HCT116 (cell line): ENCODE results near the gene RIN3. TPM values are rescaled to one million over a fixed set of nuclear protein-coding genes. Genes with fewer than 3 reads are reported as not detected.

Experiments
- ATAC-seq: fragments of 200-7000 bp; cut with Tn5 transposase; 2 replicates; pipeline ENCODE4 v1.9.1; 2020; ENCODE audit warnings: mild to moderate bottlenecking, moderate library complexity
- BruUV-seq: library from RNA; stranded (reverse); fragments of 400-500 nt; replicated peaks from 2 replicates; lab custom pipeline; 2021; lab: Mats Ljungman, UMichigan
- CTCF ChIA-PET: fragments of 300-600 bp; sonication (Branson Sonifier 250); formaldehyde crosslinking; loops from one replicate; lab custom pipeline; 2021; ENCODE audit warnings: antibody characterized with exemption; lab: Charles Lee
- POLR2A ChIA-PET: fragments of 300-600, 350-600 bp; sonication (Branson Sonifier 250); formaldehyde crosslinking; loops from one replicate; lab custom pipeline; 2021; ENCODE audit warnings: antibody characterized with exemption; lab: Charles Lee
- RAD21 ChIA-PET, 2 experiments: fragments of 300-600 bp; sonication (Branson Sonifier 250); formaldehyde crosslinking; loops; one replicate each; lab custom pipeline; 2023; ENCODE audit warnings: low total read pairs in 2 of 2; ENCODE audit not compliant: uncharacterized antibody in 2 of 2, unreplicated experiment in 2 of 2, low non-redundant PET in 1 of 2; lab: Charles Lee
- DNase-seq: peaks from one replicate; pipeline ENCODE4 v3.0.0-alpha.2; 2010; ENCODE audit warnings: low read depth, low spot score
- H2AFZ ChIP-seq: fragments of 200-600 bp; shearing (Covaris generic), sonication (generic); 2 replicates; pipeline ENCODE4 v1.6.1; 2017; ENCODE audit warnings: low read depth, mixed run types, mixed read lengths, antibody characterized with exemption, low read length; ENCODE audit not compliant: poor library complexity, severe bottlenecking
- H3K27ac ChIP-seq: 2 replicates; pipeline ENCODE4 v1.5.1; 2012; ENCODE audit warnings: low read depth, low read length
- H3K27me3 ChIP-seq: fragments of 200-600 bp; sonication (generic); 2 replicates; pipeline ENCODE4 v1.6.1; 2016; ENCODE audit warnings: mixed run types, low read length, mixed read lengths; ENCODE audit not compliant: insufficient read depth
- H3K36me3 ChIP-seq, 2 experiments: fragments of 200-500 bp in 1 of 2; fragments of 200-600 bp in 1 of 2; sonication (Bioruptor generic) in 1 of 2; sonication (generic) in 1 of 2; 2 replicates each; pipeline versions ENCODE4 v1.5.1 to v1.6.1; 2014 to 2016; ENCODE audit warnings: low read length in 2 of 2, inconsistent platforms in 1 of 2, mixed read lengths in 1 of 2, mixed run types in 1 of 2; ENCODE audit not compliant: insufficient read depth in 2 of 2, control insufficient read depth in 1 of 2
- H3K4me1 ChIP-seq, 2 experiments: fragments of 200-600 bp in 1 of 2; sonication (generic) in 1 of 2; 2 replicates each; pipeline versions ENCODE4 v1.5.1 to v1.6.1; 2012 to 2017; ENCODE audit warnings: low read length in 2 of 2, inconsistent platforms in 1 of 2, mild to moderate bottlenecking in 1 of 2, mixed read lengths in 1 of 2, mixed run types in 1 of 2, moderate library complexity in 1 of 2; ENCODE audit not compliant: insufficient read depth in 2 of 2, control insufficient read depth in 1 of 2
- H3K4me2 ChIP-seq: fragments of 200-600 bp; sonication (generic); 2 replicates; pipeline ENCODE4 v1.6.1; 2017; ENCODE audit warnings: mixed run types, low read length, mixed read lengths
- H3K4me3 ChIP-seq, 2 experiments: fragments of 200-600 bp in 1 of 2; sonication (generic) in 1 of 2; replicated peaks in 1 of 2; 2 replicates each; pipeline ENCODE4 v1.5.1; 2011 to 2016; ENCODE audit warnings: low read length in 2 of 2, control low read depth in 1 of 2, low read depth in 1 of 2, mild to moderate bottlenecking in 1 of 2, mixed read lengths in 1 of 2, mixed run types in 1 of 2
- H3K79me2 ChIP-seq: fragments of 200-600 bp; sonication (generic); 2 replicates; pipeline ENCODE4 v1.6.1; 2017; ENCODE audit warnings: mild to moderate bottlenecking, mixed run types, low read length, moderate library complexity, mixed read lengths; ENCODE audit not compliant: insufficient read depth
- H3K9ac ChIP-seq: fragments of 200-600 bp; sonication (generic); 2 replicates; pipeline ENCODE4 v1.6.1; 2016; ENCODE audit warnings: low read length, mixed read lengths
- H3K9me2 ChIP-seq: fragments of 200-600 bp; sonication (generic), shearing (Covaris generic); 2 replicates; pipeline ENCODE4 v1.6.1; 2017; ENCODE audit warnings: mixed run types, mild to moderate bottlenecking, moderate library complexity; ENCODE audit not compliant: insufficient read depth
- H3K9me3 ChIP-seq, 2 experiments: fragments of 200-500 bp in 1 of 2; fragments of 200-600 bp in 1 of 2; sonication (Bioruptor generic) in 1 of 2; sonication (generic) in 1 of 2; 2 replicates each; pipeline ENCODE4 v1.6.1; 2014 to 2017; ENCODE audit warnings: low read length in 2 of 2, mixed read lengths in 2 of 2, inconsistent platforms in 1 of 2, low read depth in 1 of 2, mild to moderate bottlenecking in 1 of 2, mixed run types in 1 of 2, moderate library complexity in 1 of 2; ENCODE audit not compliant: control insufficient read depth in 1 of 2, insufficient read depth in 1 of 2
- H4K20me1 ChIP-seq: fragments of 200-600 bp; sonication (generic), shearing (Covaris generic); 2 replicates; pipeline ENCODE4 v1.6.1; 2017; ENCODE audit warnings: mixed run types, mild to moderate bottlenecking, moderate library complexity; ENCODE audit not compliant: insufficient read depth
- ATF3 ChIP-seq: IDR thresholded peaks from 2 replicates; pipeline ENCODE4 v1.6.1; 2012
- CBX3 ChIP-seq: IDR thresholded peaks from 2 replicates; pipeline ENCODE4 v1.6.1; 2012; ENCODE audit warnings: low read depth
- EZH2phosphoT487 ChIP-seq: fragments of 200-600 bp; IDR thresholded peaks from 2 replicates; pipeline ENCODE4 v1.6.1; 2018; ENCODE audit warnings: antibody characterized with exemption, borderline replicate concordance
- JUND ChIP-seq: IDR thresholded peaks from 2 replicates; pipeline ENCODE4 v1.6.1; 2012
- MAX ChIP-seq: IDR thresholded peaks from 2 replicates; pipeline ENCODE4 v1.6.1; 2012
- POLR2AphosphoS5 ChIP-seq: IDR thresholded peaks from 2 replicates; pipeline ENCODE4 v1.6.1; 2011; ENCODE audit warnings: mild to moderate bottlenecking, low read depth, low read length, moderate library complexity
- ZFX ChIP-seq: fragments of 450-650 bp; IDR thresholded peaks from 2 replicates; pipeline ENCODE4 v1.6.1; 2017
- intact Hi-C: fragments of 100-400 bp; cut with micrococcal nuclease; formaldehyde crosslinking; loops from 2 replicates; pipeline ENCODE4 v1.10.0; 2022
- total RNA-seq: library from RNA; stranded (reverse); gene quantifications from one replicate; pipeline ENCODE4 v1.2.1, GENCODE V29; 2021; ENCODE audit not compliant: unreplicated experiment
- TF ChIP-seq, protein P1 (sequence below): IDR thresholded peaks from 2 replicates; pipeline ENCODE4 v1.6.1; 2011; ENCODE audit warnings: mild to moderate bottlenecking, low read length, moderate library complexity; ENCODE audit not compliant: insufficient replicate concordance; ENCODE audit errors: extremely low read depth
- TF ChIP-seq, protein P2 (sequence below): IDR thresholded peaks from 2 replicates; pipeline ENCODE4 v1.6.1; 2012; ENCODE audit warnings: low read depth

Gene RIN3
- total RNA-seq, 1 experiment from 2014 or later: 22.2 TPM

- Histone ChIP-seq H4K20me1 (no peaks in the 10 kb centered on the region), H2AFZ (no peak overlapping the region), H3K4me1 (no peaks in the 10 kb centered on the region), H3K4me3 (no peak overlapping the region), H3K9me2 (no peaks in the 10 kb centered on the region), H3K9ac (no peak overlapping the region), H3K27ac (no peak overlapping the region), H3K79me2 (no peaks in the 10 kb centered on the region), H3K9me3 (no peaks in the 10 kb centered on the region), H3K4me2 (no peak overlapping the region), H3K27me3 (no peaks in the 10 kb centered on the region; the same call in 1 of the 2 replicates), H3K36me3 (peaks cover 0 to 4% of the 10 kb centered on the region in 2 experiments; a peak in 1 of 4 replicates)
- TF ChIP-seq EZH2phosphoT487 (no peak), ZFX (no peak), CBX3 (no peak), POLR2AphosphoS5 (no peak), ATF3 (no peak), MAX (no peak), JUND (no peak)
- TF ChIP-seq, protein P1, sequence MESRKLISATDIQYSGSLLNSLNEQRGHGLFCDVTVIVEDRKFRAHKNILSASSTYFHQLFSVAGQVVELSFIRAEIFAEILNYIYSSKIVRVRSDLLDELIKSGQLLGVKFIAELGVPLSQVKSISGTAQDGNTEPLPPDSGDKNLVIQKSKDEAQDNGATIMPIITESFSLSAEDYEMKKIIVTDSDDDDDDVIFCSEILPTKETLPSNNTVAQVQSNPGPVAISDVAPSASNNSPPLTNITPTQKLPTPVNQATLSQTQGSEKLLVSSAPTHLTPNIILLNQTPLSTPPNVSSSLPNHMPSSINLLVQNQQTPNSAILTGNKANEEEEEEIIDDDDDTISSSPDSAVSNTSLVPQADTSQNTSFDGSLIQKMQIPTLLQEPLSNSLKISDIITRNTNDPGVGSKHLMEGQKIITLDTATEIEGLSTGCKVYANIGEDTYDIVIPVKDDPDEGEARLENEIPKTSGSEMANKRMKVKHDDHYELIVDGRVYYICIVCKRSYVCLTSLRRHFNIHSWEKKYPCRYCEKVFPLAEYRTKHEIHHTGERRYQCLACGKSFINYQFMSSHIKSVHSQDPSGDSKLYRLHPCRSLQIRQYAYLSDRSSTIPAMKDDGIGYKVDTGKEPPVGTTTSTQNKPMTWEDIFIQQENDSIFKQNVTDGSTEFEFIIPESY: no peak
- TF ChIP-seq, protein P2, sequence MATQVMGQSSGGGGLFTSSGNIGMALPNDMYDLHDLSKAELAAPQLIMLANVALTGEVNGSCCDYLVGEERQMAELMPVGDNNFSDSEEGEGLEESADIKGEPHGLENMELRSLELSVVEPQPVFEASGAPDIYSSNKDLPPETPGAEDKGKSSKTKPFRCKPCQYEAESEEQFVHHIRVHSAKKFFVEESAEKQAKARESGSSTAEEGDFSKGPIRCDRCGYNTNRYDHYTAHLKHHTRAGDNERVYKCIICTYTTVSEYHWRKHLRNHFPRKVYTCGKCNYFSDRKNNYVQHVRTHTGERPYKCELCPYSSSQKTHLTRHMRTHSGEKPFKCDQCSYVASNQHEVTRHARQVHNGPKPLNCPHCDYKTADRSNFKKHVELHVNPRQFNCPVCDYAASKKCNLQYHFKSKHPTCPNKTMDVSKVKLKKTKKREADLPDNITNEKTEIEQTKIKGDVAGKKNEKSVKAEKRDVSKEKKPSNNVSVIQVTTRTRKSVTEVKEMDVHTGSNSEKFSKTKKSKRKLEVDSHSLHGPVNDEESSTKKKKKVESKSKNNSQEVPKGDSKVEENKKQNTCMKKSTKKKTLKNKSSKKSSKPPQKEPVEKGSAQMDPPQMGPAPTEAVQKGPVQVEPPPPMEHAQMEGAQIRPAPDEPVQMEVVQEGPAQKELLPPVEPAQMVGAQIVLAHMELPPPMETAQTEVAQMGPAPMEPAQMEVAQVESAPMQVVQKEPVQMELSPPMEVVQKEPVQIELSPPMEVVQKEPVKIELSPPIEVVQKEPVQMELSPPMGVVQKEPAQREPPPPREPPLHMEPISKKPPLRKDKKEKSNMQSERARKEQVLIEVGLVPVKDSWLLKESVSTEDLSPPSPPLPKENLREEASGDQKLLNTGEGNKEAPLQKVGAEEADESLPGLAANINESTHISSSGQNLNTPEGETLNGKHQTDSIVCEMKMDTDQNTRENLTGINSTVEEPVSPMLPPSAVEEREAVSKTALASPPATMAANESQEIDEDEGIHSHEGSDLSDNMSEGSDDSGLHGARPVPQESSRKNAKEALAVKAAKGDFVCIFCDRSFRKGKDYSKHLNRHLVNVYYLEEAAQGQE: no peak
- CTCF ChIA-PET: no interaction called here
- no peak for DNase-seq
- intact Hi-C loops: no loop called here
- no peak for ATAC-seq
- BruUV-seq: no TSS peak
- RAD21 ChIA-PET: no interaction called here
- POLR2A ChIA-PET: interaction anchor here (0.6 kb wide), 1 partner anchor 467 kb away, joined by 4 read pairs; no protein-coding TSS in a partner anchor
Measured at GRCh38 chr14:92702441-92702918, 188.9 kb downstream of the RIN3 start.
